HEK293 (cell line): ENCODE results near the gene SULT1A2.

Experiments used
- TRIM28 ChIP-seq: IDR thresholded peaks from 2 replicates; pipeline ENCODE4 v1.6.1; 2011; ENCODE audit warnings: low read length, control low read depth, borderline replicate concordance
- ZIC2 ChIP-seq: fragments of 450-650 bp; formaldehyde crosslinking; IDR thresholded peaks from 2 replicates; pipeline ENCODE4 v1.5.1; 2016; ENCODE audit warnings: missing biosample characterization, missing genetic modification characterization
- ZNF114 ChIP-seq: fragments of 450-650 bp; formaldehyde crosslinking; IDR thresholded peaks from 2 replicates; pipeline ENCODE4 v1.5.0; 2017; ENCODE audit warnings: missing biosample characterization, missing genetic modification characterization
- ZNF335 ChIP-seq: fragments of 450-650 bp; formaldehyde crosslinking; conservative IDR thresholded peaks from 2 replicates; pipeline ENCODE4 v1.5.1; 2016; ENCODE audit warnings: missing biosample characterization, missing genetic modification characterization
- ZNF544 ChIP-seq: fragments of 450-650 bp; formaldehyde crosslinking; IDR thresholded peaks from 2 replicates; pipeline ENCODE4 v1.5.0; 2017; ENCODE audit warnings: missing biosample characterization, missing genetic modification characterization
- ZNF785 ChIP-seq: fragments of 450-650 bp; formaldehyde crosslinking; IDR thresholded peaks from 2 replicates; pipeline ENCODE4 v1.5.1; 2016; ENCODE audit warnings: missing biosample characterization, missing genetic modification characterization
- TF ChIP-seq, protein P1 (sequence below): fragments of 450-650 bp; formaldehyde crosslinking; IDR thresholded peaks from 2 replicates; pipeline ENCODE4 v1.5.1; 2016; ENCODE audit warnings: missing biosample characterization, missing genetic modification characterization
- TF ChIP-seq, protein P2 (sequence below): fragments of 450-650 bp; formaldehyde crosslinking; IDR thresholded peaks from 2 replicates; pipeline ENCODE4 v1.5.1; 2016; ENCODE audit warnings: missing biosample characterization, missing genetic modification characterization, low read depth

DNA sequence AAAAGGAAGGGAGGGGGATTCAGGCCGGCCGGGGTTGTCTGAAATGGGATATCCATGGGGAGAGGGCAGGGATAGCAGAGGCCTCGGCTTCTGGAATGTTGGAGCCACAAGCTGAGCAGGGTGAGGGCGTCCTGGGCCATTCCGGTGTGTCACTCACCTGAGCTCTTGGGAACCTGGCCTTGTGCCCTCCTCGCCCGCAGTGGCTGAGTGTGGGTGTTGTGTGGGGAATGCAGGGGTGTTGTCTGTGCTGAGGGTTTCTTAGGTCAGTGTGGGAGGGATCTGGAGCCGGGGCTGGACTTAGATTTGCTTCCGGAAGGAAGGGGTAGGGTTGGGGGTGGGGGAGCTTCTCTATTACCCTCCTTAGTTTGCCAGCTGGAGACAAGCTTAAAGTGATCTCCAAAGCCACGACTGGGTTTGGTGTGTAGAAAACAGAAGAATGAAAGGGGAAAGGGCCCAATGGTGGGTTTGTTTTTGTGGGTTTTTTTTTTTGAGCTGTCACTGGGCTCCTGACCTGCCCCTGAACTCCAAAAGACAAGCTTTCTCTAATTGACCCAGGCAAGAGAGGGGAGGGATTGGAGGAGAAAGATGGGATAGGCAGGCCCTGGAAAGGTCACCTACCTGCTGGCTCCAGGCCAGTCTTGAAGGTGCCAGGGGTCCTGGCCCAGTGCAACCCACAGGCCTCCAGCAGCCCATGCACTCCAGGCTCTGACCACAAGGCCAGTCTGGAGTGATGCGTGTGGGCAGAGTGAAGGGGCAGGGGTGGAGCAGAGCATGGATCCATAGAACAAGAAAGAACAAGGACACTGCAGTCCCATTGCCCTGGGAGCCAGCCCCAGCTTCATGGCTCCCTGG lies at the start of gene SULT1A2:
- TF ChIP-seq, protein P1, sequence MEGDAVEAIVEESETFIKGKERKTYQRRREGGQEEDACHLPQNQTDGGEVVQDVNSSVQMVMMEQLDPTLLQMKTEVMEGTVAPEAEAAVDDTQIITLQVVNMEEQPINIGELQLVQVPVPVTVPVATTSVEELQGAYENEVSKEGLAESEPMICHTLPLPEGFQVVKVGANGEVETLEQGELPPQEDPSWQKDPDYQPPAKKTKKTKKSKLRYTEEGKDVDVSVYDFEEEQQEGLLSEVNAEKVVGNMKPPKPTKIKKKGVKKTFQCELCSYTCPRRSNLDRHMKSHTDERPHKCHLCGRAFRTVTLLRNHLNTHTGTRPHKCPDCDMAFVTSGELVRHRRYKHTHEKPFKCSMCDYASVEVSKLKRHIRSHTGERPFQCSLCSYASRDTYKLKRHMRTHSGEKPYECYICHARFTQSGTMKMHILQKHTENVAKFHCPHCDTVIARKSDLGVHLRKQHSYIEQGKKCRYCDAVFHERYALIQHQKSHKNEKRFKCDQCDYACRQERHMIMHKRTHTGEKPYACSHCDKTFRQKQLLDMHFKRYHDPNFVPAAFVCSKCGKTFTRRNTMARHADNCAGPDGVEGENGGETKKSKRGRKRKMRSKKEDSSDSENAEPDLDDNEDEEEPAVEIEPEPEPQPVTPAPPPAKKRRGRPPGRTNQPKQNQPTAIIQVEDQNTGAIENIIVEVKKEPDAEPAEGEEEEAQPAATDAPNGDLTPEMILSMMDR (tag by site-specific recombination): no peak
- TF ChIP-seq ZNF544 (tag by site-specific recombination): no peak
- TF ChIP-seq ZIC2 (tag by site-specific recombination): no peak
- TF ChIP-seq, protein P2, sequence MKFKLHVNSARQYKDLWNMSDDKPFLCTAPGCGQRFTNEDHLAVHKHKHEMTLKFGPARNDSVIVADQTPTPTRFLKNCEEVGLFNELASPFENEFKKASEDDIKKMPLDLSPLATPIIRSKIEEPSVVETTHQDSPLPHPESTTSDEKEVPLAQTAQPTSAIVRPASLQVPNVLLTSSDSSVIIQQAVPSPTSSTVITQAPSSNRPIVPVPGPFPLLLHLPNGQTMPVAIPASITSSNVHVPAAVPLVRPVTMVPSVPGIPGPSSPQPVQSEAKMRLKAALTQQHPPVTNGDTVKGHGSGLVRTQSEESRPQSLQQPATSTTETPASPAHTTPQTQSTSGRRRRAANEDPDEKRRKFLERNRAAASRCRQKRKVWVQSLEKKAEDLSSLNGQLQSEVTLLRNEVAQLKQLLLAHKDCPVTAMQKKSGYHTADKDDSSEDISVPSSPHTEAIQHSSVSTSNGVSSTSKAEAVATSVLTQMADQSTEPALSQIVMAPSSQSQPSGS (tag by site-specific recombination): no peak
- TF ChIP-seq ZNF114 (tag by site-specific recombination): no peak
- TF ChIP-seq ZNF335: no peak
- no peak for TF ChIP-seq TRIM28
- TF ChIP-seq ZNF785 (tag by site-specific recombination): no peak
